ENCODE measurements around the gene HS3ST1. TPM values are rescaled to one million over a fixed set of nuclear protein-coding genes. Genes with fewer than 3 reads are reported as not detected.

The HS3ST1 gene
- total RNA-seq, 4 donors from 2014 or later = 1.9 to 16.9 (median 2.4) TPM

DNA sequence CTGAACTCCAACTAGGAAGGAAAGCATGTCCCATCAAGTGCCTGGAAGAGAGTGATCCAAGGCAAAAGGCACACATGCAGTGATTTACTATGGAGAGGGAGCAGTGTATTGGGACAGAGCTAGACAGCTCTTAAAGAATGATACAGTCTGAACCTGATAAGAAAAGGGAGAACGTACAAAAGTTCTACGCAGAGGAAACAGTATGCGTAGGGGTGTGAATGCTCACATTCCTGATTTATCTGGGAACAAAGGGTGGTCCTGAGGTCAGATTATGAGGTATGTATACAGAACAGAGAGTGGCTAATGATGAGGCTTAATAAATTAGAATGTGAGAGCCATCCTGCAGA, 12.0 kb downstream of the HS3ST1 start:
- Histone ChIP-seq H3K27ac (no peak overlapping the region), H3K4me1 (no peaks in the 10 kb centered on the region), H3K36me3 (no peaks in the 10 kb centered on the region), H3K9me3 (no peaks in the 10 kb centered on the region), H3K4me3 (replicated peaks in 1 of 3) (no peak overlapping the region), H3K27me3 (no peaks in the 10 kb centered on the region)
- intact Hi-C loops (cut with DNase I) = no loop called here
- DNase-seq = no peak
- TF ChIP-seq, protein P1, sequence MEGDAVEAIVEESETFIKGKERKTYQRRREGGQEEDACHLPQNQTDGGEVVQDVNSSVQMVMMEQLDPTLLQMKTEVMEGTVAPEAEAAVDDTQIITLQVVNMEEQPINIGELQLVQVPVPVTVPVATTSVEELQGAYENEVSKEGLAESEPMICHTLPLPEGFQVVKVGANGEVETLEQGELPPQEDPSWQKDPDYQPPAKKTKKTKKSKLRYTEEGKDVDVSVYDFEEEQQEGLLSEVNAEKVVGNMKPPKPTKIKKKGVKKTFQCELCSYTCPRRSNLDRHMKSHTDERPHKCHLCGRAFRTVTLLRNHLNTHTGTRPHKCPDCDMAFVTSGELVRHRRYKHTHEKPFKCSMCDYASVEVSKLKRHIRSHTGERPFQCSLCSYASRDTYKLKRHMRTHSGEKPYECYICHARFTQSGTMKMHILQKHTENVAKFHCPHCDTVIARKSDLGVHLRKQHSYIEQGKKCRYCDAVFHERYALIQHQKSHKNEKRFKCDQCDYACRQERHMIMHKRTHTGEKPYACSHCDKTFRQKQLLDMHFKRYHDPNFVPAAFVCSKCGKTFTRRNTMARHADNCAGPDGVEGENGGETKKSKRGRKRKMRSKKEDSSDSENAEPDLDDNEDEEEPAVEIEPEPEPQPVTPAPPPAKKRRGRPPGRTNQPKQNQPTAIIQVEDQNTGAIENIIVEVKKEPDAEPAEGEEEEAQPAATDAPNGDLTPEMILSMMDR (IDR thresholded peaks at IDR 0.05) = no peak
- no peak for TF ChIP-seq POLR2A (IDR thresholded peaks at IDR 0.05)
- WGBS, 2 donors = 87 to 91% methylated on average over 3 of the region's 3 CpGs

- 80 to 81% methylated on average over 8 of the region's 8 CpGs for WGBS, 2 donors
- DNase-seq = no peak
- no peaks in the 10 kb centered on the region for H3K4me1 ChIP-seq
- no peak overlapping the region for H3K4me3 ChIP-seq (replicated peaks in 1 of 3)
- H3K27me3 ChIP-seq = no peaks in the 10 kb centered on the region
- H3K27ac ChIP-seq = no peak overlapping the region
- no peaks in the 10 kb centered on the region for H3K9me3 ChIP-seq
- TF ChIP-seq, protein P1 (IDR thresholded peaks at IDR 0.05) = no peak
- TF ChIP-seq POLR2A (IDR thresholded peaks at IDR 0.05) = no peak
- no peaks in the 10 kb centered on the region for H3K36me3 ChIP-seq
- intact Hi-C loops (cut with DNase I) = no loop called here
Measured at GRCh38 chr4:11416071-11416766, 12.5 kb downstream of the HS3ST1 start.

GRCh38 chr4:11415409-11416070, 13.2 kb downstream of the HS3ST1 start:
- Histone ChIP-seq H3K4me1 (no peaks in the 10 kb centered on the region), H3K27me3 (no peaks in the 10 kb centered on the region), H3K9me3 (no peaks in the 10 kb centered on the region), H3K27ac (no peak overlapping the region), H3K4me3 (replicated peaks in 1 of 3) (no peak overlapping the region), H3K36me3 (no peaks in the 10 kb centered on the region)
- no peak for DNase-seq
- 79 to 89% methylated on average over 3 of the region's 3 CpGs for WGBS, 2 donors
- TF ChIP-seq, protein P1 (IDR thresholded peaks at IDR 0.05) = no peak
- no peak for TF ChIP-seq POLR2A (IDR thresholded peaks at IDR 0.05)
- intact Hi-C loops (cut with DNase I) = no loop called here

GRCh38 chr4:11412211-11412610, 16.5 kb downstream of the HS3ST1 start:
- TF ChIP-seq POLR2A (IDR thresholded peaks at IDR 0.05) = no peak
- TF ChIP-seq, protein P1 (IDR thresholded peaks at IDR 0.05) = no peak
- no peak for DNase-seq
- no peak overlapping the region for H3K27ac ChIP-seq
- no peaks in the 10 kb centered on the region for H3K9me3 ChIP-seq
- WGBS, 2 donors = 90 to 96% methylated on average over 4 of the region's 4 CpGs
- intact Hi-C loops (cut with DNase I) = no loop called here
- no peaks in the 10 kb centered on the region for H3K4me1 ChIP-seq
- no peak overlapping the region for H3K4me3 ChIP-seq (replicated peaks in 1 of 3)
- no peaks in the 10 kb centered on the region for H3K27me3 ChIP-seq
- no peaks in the 10 kb centered on the region for H3K36me3 ChIP-seq

- TF ChIP-seq, protein P1 (IDR thresholded peaks at IDR 0.05) = no peak
- TF ChIP-seq POLR2A (IDR thresholded peaks at IDR 0.05) = no peak
- Histone ChIP-seq H3K4me3 (replicated peaks in 1 of 3) (no peak overlapping the region), H3K36me3 (no peaks in the 10 kb centered on the region), H3K9me3 (no peaks in the 10 kb centered on the region), H3K27me3 (no peaks in the 10 kb centered on the region), H3K27ac (no peak overlapping the region), H3K4me1 (no peaks in the 10 kb centered on the region)
- DNase-seq = no peak
- 92 to 95% methylated on average over 1 of the region's 1 CpG for WGBS, 2 donors
- intact Hi-C loops (cut with DNase I) = no loop called here
Measured at GRCh38 chr4:11409632-11410031, 19.1 kb downstream of the HS3ST1 start.
